Hematopoietic multipotent progenitor cell treated with erythropoietin and hydrocortisone succinate and interleukin-3 and kit ligand, for 6 days (in vitro differentiated cells): ENCODE results near the gene GRIN1.
"Not testable (repeated sequence)": the region's sequence is repeated elsewhere in the genome, so short reads cannot be mapped to it uniquely, and the experiment has no call there.

Source experiments
- DNase-seq: peaks from one replicate; pipeline ENCODE4 v3.0.0-alpha.2; 2015

GRIN1 gene

DNA sequence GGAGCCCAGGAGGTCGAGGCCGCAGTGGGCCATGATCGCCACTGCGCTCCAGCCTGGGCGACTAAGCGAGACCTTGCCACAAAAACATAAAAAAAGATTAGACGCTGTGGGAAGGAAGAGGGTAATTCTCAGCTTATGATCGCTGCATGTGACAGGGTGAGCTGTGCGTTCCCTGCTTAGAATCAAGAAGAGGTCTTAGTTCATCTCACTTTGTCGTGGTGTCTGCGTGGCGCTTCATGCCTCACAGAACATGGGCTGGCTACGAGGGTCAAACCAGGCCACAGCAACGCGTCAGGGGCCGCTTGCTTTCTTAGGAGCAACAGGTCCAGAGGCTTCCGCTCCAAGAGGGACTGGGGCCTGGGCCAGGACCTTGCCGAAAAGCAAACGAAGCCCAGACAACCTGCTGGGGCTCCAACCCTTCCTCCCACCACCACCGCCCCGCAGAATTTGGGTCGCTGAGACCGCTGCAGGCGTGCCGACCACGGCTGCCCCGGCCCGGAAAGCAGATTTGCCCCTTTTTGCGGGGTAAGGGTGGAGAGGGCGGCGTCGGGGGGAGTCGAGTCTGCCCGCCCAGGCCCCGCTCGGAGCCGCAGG is 10.0 kb upstream of the GRIN1 start:
- peak; percentile 56 for DNase-seq

DNA sequence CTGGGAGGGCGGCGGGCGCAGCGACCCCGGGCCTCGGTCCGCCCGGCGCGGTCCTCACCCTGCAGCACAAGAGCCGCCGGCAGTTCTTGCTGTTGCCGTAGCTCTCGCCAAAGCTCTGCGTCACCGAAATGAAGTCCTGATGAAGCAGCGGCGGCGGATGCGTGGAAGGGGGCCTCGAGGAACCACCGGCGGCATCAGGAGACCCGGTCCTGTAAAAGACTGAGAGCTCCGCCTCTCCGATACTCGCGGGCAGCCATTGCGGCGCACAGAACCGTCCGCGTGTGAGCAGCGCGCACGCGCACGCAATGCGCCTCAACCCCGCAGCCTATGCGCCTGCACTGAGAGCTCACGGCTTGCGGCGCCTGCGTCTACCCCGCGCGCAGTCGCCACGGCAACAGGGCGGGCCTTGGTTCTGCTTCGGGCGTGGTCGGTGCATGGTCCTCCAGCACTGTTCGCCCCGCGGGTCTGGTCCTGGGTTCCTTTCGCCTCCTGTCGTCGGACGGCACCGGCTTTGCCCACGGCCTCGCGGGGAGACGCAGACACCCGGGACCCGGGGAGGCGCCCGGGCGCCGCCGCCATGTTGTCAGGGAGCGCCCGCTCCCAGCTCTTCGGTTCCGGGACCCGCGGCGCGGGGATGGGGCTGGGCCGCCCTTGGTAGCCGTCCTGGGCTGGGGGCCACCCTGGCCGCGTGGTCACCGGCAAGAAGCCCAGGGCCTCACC is 9.3 kb upstream of the GRIN1 start:
- peak; percentile 95 for DNase-seq

DNA sequence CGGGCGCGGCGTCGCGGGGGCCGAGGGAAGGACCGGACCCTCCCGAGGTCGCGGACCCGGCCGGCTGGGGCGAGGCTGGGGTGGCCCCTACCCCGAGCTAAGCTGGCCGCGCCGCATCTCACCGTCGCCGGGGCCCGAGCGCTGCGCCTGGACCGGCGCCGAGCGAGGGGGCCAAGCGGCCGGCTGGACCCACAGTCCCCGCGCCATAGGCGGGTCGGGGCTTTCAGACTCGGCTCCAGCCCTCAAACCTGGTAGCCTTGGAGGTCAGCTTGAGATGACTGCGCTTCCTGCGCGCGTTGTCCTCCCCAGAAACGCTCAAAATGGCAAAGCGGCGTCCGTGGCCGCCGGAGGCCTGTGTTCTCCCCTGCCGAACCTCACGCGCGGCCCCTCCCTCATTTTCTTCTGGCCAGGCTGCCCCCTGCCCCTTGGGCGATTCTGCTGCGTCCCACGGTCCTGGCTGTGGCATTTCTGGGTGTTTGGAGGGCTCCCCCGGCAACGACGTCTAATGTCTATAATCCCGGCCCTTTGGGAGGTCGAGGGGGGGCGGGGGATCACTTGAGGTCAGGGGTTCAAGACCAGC is 8.7 kb upstream of the GRIN1 start:
- DNase-seq, result no peak

DNA sequence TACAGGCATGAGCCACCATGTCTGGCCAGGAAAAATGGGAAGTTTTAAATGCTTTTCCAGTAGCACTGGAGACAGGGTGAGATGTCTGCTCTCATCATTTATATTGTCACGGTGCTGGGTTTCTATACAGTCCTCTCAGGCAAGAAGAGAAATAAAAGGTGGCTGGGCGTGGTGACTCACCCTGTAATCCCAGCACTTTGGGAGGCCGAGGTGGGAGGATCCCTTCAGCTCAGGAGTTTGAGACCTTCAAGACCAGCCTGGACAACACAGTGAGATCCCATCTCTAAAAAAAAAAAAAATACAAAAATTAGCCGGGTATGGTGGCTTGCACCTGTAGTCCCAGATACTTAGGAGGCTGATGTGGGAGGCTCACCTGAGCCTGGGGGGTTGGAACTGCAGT is 4.8 kb upstream of the GRIN1 start:
- DNase-seq, result no peak

DNA sequence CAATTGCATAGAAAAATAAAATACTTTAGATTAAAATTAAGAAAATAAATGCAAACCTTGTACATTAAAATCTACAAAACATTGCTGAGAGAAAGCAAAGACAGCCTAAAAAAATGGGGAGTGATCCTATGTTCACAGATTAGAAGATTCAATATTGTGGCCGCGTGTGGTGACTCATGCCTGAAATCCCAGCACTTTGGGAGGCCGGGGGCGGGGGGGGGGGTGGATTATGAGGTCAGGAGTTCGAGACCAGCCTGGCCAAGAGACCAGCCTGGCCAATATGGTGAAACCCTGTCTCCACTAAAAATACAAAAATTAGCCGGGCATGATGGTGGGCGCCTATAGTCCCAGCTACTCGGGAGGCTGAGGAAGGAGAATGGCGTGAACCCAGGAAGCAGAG is 3.8 kb upstream of the GRIN1 start:
- not testable (repeated sequence) for DNase-seq

DNA sequence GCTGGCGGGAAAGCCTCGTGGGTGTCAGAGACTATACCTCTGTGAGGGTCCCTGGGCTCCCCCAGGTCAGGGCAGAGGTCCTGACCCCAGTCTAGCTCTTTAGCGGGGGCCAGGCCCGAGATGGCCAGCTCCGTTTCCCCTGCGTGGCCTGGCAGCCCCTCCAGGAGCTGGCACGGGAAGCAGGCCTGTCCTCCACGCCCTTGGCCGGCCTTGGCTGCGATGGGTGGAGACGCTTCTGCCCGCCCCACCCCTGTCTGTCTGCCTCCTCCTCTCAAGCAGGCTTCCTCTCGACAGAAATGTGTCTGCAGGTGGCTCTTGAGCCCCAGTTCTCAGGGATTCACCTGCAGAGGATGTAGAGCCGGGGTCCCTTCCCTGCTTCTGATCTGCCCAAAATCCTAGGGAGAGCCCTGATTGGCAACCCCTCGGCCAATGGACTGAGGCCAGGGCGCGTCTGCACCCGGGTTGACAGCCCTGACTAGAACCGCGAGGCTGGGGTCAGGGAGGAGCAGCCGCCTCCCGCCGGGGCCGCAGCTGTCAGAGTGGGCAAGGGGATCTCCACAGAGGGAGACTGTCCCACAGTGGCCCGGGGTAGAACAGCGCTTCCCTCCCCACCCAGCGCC is 2.6 kb upstream of the GRIN1 start:
- peak; percentile 62 for DNase-seq

DNA sequence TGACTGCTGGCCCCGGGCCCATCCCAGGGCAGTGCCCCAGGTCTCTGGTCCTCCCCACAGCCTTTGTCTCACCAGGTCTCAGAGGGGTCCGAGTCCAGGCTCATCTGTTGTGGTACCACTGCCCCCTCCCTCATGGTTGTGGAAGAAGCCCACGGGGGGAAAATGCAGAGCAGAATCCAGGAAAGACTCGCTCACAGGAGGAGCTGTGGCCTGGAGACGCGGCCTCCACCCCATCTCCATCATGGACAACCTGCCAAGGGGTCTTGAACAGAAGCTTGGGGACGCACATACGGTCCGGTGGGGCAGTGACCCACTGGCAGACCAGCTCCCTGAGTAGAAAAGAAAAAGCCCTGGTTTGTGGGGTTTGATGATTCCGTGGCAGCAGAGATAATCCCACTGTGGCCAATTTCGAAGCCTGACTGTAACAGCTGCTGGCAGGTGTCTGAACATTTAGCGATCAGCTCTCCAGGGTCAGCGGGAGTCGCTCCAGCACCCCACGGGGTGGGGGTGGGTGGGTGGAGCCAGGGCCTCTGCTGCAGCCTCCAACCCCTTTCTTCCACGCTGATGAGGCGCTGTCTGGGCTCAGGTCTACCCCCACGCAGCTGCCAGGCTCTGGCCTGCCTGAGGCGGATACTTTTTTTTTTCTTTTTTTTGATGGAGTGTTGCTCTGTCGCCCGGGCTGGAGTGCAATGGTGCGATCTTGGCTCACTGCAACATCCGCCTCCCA is 1.9 kb upstream of the GRIN1 start:
- DNase-seq, result no peak

DNA sequence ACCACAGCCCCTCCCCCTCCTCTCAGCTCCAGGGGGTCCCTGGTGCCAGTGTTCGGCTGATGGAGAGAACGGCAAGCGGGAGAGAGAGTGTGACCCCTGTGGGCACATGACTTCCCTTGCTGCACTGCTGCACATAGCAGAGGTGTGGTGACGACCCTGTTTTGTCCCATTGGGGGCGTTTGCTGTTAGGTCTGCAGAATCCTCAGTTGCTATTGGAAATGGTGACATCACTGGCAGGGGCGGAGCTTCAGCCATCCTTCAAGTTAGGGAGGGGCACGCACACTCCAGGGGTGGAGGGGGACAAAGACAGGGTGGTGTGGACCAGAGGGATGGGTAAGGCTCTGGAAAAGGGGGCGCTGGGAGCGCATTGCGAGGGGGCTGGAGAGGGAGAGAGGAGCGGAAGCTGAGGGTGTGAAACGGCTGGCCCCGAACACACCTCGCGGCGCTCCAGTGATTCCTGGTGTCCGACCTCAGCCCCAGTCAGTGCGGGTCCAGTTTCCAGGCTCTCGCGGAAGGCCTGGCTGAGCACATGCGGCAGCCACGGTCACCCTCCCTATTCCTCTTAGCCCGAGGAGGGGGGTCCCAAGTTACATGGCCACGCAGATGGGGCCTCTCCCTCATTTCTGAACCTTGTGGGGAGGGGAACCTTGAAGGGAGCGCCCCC is 764 bp upstream of the GRIN1 start:
- DNase-seq, result peak; percentile 53

DNA sequence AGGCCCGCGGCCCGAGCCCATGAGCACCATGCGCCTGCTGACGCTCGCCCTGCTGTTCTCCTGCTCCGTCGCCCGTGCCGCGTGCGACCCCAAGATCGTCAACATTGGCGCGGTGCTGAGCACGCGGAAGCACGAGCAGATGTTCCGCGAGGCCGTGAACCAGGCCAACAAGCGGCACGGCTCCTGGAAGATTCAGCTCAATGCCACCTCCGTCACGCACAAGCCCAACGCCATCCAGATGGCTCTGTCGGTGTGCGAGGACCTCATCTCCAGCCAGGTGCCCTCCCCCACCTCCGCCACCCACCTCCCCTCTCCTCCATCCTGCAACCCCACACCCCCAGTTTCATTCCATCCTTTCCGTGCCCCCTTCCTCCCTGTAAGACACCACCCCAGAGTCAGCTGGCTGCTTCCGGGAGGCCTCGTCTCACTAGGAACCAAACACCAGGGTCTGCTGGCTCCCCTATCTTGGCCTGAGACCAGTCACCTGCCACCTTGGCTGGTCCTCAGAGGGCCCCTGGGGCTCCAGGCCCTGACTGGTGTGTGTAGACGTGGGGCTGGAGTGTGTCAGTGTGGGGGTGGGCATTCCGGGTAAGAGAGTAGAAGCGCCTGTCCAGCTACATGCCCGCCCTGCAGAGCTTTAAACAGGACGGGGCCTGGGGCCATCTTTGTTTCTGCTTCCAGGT is 655 bp downstream of the GRIN1 start:
- DNase-seq, result no peak

DNA sequence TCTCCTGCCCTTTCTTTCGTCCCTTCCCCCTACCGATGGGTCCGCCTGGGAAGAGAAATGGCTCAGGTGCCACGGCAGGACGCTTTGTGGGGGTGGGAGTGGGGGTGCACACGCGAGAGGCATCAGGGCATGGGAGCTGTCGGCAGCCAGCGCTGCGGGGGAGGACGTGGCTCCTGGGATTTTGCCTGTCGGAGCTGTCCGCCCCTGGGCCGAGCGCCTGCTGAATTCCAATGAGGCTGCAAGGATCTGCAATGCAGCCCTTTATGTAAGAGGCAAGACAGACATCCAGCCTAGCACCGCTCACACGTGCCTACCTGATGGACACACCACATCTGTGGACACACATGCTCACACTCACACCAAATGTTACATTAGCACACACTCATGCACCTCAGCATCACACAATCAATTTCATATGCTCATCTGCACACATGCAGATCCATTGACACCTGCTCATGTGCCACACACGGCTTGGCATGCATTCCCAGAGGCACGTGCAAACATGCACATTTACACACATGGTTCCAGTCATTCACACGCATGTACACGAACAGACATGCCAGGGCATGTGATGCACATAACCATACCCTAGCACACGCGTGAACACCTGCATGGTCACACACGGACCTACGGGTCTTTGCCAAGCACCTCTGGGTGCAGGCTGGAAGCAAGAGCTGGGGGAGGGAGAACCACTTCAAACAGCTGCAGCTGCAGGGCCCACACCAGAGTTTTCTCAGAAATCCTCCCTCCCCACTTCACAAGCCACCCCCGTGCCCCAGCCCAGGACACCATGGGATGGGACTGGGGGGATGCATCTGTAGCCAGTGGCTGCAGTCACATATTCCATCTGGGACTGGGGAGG is 1.4 kb downstream of the GRIN1 start:
- DNase-seq, result no peak

DNA sequence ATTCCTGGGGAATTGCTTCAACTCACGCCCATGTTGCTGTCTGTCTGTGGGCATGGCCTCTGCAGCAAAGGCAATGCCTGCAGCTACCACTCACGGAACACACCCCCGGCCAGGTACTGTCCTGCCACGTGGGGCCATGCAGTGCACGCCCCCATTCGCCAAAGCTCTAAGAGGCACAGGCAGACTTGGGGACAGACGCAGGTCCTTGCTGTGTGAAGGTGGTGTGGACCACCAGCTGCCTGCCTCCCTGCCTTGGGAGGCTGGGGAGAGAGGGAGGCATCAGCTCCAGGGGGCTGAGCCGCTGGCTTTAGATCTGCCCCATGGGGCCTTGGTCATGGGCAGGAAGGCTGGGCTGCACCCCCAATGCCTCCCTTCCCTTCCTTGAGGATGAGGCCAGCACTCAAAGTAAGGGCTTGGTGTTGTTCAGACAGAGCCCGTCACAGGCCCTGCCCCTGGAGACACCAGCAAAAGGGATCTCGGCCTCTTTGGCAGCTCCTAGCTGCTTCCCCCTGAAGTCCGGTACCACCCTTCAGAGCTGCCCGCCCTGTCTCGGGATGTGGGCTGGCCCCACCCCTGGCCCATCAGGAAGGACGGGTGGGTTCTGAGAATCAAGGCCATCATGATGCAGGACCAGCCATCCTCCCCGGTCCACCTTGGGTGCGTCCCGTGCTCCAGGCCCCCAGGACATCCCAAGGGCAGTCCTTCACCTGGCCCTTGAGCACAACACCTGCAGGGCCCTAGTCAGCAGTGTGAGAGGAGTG is 2.3 kb downstream of the GRIN1 start:
- no peak for DNase-seq

DNA sequence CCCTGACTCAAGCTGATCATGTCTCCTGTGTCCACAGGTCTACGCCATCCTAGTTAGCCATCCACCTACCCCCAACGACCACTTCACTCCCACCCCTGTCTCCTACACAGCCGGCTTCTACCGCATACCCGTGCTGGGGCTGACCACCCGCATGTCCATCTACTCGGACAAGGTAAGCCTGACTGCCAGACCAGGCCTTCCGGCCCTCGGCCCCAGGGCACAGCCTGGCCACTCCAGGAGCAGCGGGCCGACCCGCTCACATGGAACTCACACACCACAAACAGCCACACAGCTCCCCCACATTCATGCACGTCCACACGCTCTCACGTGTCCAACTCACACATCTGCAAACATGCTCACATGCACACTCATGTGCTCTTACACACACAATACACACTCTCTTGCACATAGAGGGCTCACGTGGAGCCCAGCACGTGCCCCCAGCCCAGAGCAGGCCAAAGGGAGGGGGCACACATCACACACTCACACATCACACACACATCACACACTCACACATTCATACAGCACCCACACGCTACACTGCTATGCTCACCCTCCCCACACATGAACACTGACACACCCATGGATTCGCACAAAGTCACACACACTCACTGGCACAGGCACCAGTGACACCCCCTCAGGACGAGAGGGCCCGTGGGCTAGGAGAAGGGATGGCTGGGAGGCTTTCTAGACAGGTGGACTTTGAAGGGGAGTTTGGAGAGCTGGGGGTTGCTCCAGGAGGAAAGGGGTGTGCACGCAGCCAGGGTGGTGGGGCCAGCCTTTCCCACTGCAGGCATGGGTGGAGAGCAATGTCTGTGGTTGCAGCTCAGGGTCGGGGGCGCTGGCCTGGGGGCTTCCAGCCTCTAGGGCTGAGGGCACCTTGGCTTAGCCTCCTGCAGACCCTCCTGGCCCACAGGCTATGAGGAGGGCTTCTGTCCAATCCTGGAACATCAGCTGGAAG is 3.3 kb downstream of the GRIN1 start:
- DNase-seq, result no peak

DNA sequence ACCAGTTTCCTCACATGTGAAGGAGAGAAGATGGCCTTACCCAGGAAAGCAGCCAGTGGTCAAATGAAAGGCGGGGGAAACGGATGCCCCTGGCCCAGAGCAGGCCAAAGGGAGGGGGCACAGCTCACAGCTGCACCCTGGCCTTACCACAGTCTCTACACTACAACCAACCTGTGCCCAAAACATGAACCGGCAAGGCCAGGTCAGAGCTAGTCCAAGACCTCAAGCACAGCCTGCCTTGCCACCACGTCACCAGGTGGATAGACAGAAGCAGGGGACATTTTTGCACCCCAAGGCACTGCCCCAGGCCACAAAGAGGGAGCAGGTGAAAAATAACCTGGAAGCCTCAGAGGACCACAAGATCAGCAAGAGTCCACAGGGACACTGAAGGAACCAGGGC is 4.5 kb downstream of the GRIN1 start:
- no peak for DNase-seq

DNA sequence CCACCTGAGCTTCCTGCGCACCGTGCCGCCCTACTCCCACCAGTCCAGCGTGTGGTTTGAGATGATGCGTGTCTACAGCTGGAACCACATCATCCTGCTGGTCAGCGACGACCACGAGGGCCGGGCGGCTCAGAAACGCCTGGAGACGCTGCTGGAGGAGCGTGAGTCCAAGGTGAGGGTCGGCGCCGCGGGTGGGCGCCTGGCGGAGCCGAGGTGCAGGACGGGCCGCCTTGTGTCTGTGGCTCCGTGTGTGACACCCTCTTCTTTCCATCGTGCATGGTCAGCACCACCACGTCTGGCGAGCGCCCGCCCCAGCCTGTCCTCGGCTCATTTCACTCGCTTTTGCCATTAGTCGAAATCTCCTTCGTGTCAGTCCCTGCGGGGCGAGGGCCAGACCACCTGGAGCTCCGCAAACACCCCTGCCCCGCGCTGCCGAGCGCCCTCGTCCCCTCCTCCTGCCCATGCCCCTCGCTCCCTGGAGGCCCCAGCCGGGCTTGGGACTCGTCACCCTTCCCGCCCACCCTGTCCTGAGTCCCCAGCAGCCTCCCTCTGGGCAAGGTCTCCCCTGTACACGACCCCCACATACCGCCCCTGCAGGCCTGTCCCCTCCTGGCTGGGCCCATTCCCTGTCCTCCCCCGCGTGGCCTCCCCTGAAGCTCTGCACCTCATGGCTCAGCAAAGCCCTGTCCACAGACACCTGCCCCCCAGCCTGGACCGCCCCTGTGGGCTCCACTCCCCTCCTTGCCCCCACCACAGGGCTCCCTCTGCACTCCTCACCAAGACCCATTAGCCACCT is 7.0 kb downstream of the GRIN1 start:
- no peak for DNase-seq

DNA sequence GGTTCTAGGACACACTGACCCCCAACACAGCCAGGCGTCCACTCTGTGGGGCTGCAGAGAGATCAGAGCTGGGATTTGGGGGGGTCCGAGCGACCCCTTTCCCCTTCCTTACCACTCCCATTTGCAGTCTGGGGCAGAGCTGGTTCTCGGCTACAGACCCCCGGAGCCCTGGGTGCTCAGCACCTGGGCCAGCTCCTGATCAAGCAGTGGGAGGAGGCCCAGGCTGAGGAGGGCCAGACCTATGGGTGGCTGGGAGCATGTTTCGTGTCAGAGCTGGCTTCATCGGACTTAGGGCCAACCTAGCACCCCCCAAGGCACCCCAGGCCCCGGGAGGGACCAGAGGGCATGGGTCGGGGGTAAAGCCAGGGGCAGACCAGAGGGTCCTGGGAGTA is 7.6 kb downstream of the GRIN1 start:
- peak; percentile 41 for DNase-seq

DNA sequence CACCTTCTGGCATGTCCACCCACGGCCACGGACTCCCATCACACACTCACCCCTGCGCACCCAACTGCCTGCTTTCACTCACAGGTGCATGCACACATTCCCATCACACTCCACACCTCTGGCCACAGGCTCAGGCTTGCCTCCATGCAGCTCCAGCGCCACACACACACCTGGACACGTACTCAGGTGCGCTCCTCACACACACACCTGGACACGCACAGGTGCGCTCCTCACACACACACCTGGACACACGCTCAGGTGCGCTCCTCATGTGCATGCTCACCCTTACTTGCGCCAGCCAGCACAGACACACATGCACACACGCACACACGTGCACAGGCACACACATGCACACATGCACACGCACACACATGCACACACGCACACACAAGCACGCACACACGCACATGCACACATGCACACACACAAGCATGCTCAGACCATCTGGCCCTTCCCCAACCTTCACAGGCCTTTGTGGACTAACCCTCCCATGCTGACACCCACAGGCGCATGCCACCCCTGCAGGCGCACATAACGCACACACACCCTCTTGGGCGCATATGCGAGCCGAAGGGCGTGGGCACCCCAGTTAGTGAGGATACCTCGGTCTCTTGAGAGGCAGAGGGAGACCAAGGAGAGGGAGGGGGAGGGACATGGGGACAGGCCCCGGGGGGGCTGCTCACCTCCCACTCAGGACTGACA is 8.3 kb downstream of the GRIN1 start:
- DNase-seq, result no peak

DNA sequence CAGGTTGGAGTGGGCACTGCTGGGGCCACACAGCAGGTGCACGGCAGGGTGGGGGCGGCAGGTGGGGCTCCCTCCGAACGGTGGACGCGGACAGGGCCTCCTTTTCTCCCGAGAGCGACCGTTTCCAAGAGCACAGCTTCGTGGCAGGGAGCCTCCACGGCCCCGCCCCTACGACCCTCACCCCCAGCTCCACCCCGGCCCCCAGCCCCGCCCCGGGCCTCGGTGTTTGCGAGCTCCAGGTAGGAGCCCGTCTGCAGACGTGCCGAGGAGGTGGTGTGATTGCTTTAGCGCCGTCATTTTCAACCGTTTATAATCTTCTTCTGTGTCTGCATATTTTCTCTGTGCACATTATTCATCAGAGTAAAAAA is 8.8 kb downstream of the GRIN1 start:
- no peak for DNase-seq

DNA sequence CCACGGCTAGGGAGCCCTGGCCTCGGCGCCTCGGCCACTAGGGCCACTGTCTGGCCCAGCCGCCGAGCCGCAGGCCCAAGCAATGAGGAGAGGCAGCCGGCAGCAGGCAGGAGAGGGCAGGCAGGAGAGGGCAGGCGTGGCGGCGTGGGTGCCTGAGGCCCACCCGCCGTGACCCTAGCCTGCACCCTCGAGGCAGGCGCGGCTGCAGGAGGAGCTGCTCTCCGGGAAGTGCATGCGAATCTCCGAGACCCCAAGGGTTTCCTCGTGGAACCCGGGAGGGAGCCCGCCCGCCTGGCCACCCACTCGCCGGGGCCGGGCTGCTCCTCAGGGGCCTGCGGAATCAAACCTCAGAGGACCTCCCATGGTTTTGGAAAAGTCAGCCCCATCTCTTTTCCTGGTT is 9.3 kb downstream of the GRIN1 start:
- DNase-seq, result no peak
